Suprapubic skin (tissue), 4 donors: ENCODE measurements around the gene AGRP. TPM values are rescaled to one million over a fixed set of nuclear protein-coding genes. Genes with fewer than 3 reads are reported as not detected.

Experiments
- DNase-seq, 2 donors: peaks; one replicate each; pipeline ENCODE4 v3.0.0-alpha.2; 2019; ENCODE audit warnings: low spot score in 2 of 2
- H3K27ac ChIP-seq: fragments of 200-600 bp; sonication (generic); one replicate; pipeline ENCODE4 v1.5.1; 2019
- H3K27me3 ChIP-seq: fragments of 200-600 bp; sonication (generic); one replicate; pipeline ENCODE4 v1.5.1; 2019
- H3K36me3 ChIP-seq: fragments of 200-600 bp; sonication (generic); one replicate; pipeline ENCODE4 v1.5.1; 2019
- H3K4me1 ChIP-seq: fragments of 200-600 bp; sonication (generic); one replicate; pipeline ENCODE4 v1.5.1; 2019
- H3K4me3 ChIP-seq: fragments of 200-600 bp; sonication (generic); one replicate; pipeline ENCODE4 v1.5.1; 2019; ENCODE audit warnings: mild to moderate bottlenecking
- H3K9me3 ChIP-seq: fragments of 200-600 bp; sonication (generic); one replicate; pipeline ENCODE4 v1.5.1; 2019
- CTCF ChIP-seq, 2 donors: fragments of 200-600 bp in 1 of 2; fragments of 450-650 bp in 1 of 2; sonication (generic) in 1 of 2; IDR thresholded peaks; one replicate each; pipeline ENCODE4 v1.5.1; 2016 to 2019; ENCODE audit warnings: antibody characterized with exemption in 2 of 2, mild to moderate bottlenecking in 1 of 2, moderate library complexity in 1 of 2
- EP300 ChIP-seq: sonication (generic); formaldehyde crosslinking; IDR thresholded peaks from one replicate; pipeline ENCODE4 v1.6.1; 2017; ENCODE audit warnings: antibody characterized with exemption
- POLR2A ChIP-seq, 2 donors: fragments of 450-650 bp; IDR thresholded peaks; one replicate each; pipeline ENCODE4 v1.6.1; 2017; ENCODE audit warnings: antibody characterized with exemption in 2 of 2, mild to moderate bottlenecking in 2 of 2, moderate library complexity in 2 of 2
- POLR2AphosphoS5 ChIP-seq, 3 donors: sonication (generic); formaldehyde crosslinking; IDR thresholded peaks; one replicate each; pipeline ENCODE4 v1.6.1; 2017; ENCODE audit warnings: antibody characterized with exemption in 3 of 3
- WGBS: methylation state at CpG from one replicate; pipeline ENCODE4 v1.1.5; 2018; 5-methylcytosine and 5-hydroxymethylcytosine counted together
- total RNA-seq, 4 donors: library from RNA; depleted of rRNA; stranded (reverse); fragments of >200 nt; gene quantifications; one replicate each; pipeline ENCODE4 v1.1.0, GENCODE V29; 2016

The AGRP gene
- total RNA-seq, 4 donors from 2014 or later = not detected

GRCh38 chr16:67449336-67449735 lies 34.0 kb downstream of the AGRP start:
- H3K4me3 ChIP-seq = no peak overlapping the region
- H3K4me1 ChIP-seq = peaks cover 60% of the 10 kb centered on the region
- H3K36me3 ChIP-seq = peaks cover 65% of the 10 kb centered on the region
- WGBS = 87% methylated on average over 2 of the region's 2 CpGs
- H3K27me3 ChIP-seq = no peaks in the 10 kb centered on the region
- DNase-seq = no peak
- H3K9me3 ChIP-seq = no peaks in the 10 kb centered on the region
- TF ChIP-seq POLR2A (IDR thresholded peaks at IDR 0.05) = no peak
- no peak for TF ChIP-seq EP300
- TF ChIP-seq POLR2AphosphoS5 (IDR thresholded peaks at IDR 0.05) = no peak
- no peak for TF ChIP-seq CTCF (IDR thresholded peaks at IDR 0.05)
- H3K27ac ChIP-seq = no peak overlapping the region

GRCh38 chr16:67448580-67448979 lies 34.8 kb downstream of the AGRP start:
- no peak for TF ChIP-seq EP300
- no peak for TF ChIP-seq CTCF (IDR thresholded peaks at IDR 0.05)
- TF ChIP-seq POLR2AphosphoS5 (IDR thresholded peaks at IDR 0.05) = no peak
- no peak for TF ChIP-seq POLR2A (IDR thresholded peaks at IDR 0.05)
- no peak for DNase-seq
- 90% methylated on average over 5 of the region's 5 CpGs for WGBS
- Histone ChIP-seq H3K9me3 (no peaks in the 10 kb centered on the region), H3K27ac (no peak overlapping the region), H3K27me3 (no peaks in the 10 kb centered on the region), H3K36me3 (peaks cover 67% of the 10 kb centered on the region), H3K4me3 (no peak overlapping the region), H3K4me1 (peaks cover 67% of the 10 kb centered on the region)

- no peaks in the 10 kb centered on the region for H3K27me3 ChIP-seq
- H3K27ac ChIP-seq = no peak overlapping the region
- H3K36me3 ChIP-seq = peaks cover 62% of the 10 kb centered on the region
- no peak overlapping the region for H3K4me3 ChIP-seq
- DNase-seq = no peak
- TF ChIP-seq EP300 (no peak), CTCF (IDR thresholded peaks at IDR 0.05) (peak in 1 of 2 donors; percentile 12)
- WGBS = 100% methylated on average over 1 of the region's 6 CpGs
- H3K4me1 ChIP-seq = peaks cover 77% of the 10 kb centered on the region
- no peaks in the 10 kb centered on the region for H3K9me3 ChIP-seq
These were observed 35.8 kb downstream of the AGRP start for GRCh38 chr16:67447508-67448076.

- H3K27ac ChIP-seq = no peak overlapping the region
- H3K4me3 ChIP-seq = no peak overlapping the region
- H3K4me1 ChIP-seq = peaks cover 78% of the 10 kb centered on the region
- TF ChIP-seq POLR2A (IDR thresholded peaks at IDR 0.05) (no peak), CTCF (IDR thresholded peaks at IDR 0.05) (no peak)
- 77% methylated on average over 8 of the region's 8 CpGs for WGBS
- H3K9me3 ChIP-seq = no peaks in the 10 kb centered on the region
- no peak for DNase-seq
- no peaks in the 10 kb centered on the region for H3K27me3 ChIP-seq
- peaks cover 57% of the 10 kb centered on the region for H3K36me3 ChIP-seq
These were observed 36.3 kb downstream of the AGRP start for GRCh38 chr16:67446968-67447507.

- Histone ChIP-seq H3K9me3 (no peaks in the 10 kb centered on the region), H3K27me3 (no peaks in the 10 kb centered on the region), H3K27ac (no peak overlapping the region), H3K4me1 (peaks cover 78% of the 10 kb centered on the region), H3K4me3 (no peak overlapping the region), H3K36me3 (peaks cover 50% of the 10 kb centered on the region)
- DNase-seq = no peak
- 81% methylated on average over 10 of the region's 12 CpGs for WGBS
- TF ChIP-seq CTCF (IDR thresholded peaks at IDR 0.05) (no peak), POLR2A (IDR thresholded peaks at IDR 0.05) (no peak), POLR2AphosphoS5 (IDR thresholded peaks at IDR 0.05) (no peak), EP300 (no peak)
These were observed 37.1 kb downstream of the AGRP start for GRCh38 chr16:67445913-67446907.
